ENCODE data around the gene PRKCZ. TPM values are rescaled to one million over a fixed set of nuclear protein-coding genes. Genes with fewer than 3 reads are reported as not detected.

PRKCZ gene
- total and polyA plus RNA-seq, 9 of the 15 experiments (the other 6 are each of a cell fraction or from before 2014, with no cell fraction given), result 0.07 to 3.1 (median 1.3) TPM

- TF ChIP-seq FIP1L1 (IDR thresholded peaks at IDR 0.05; ENCODE audit: low read depth, low read length, poor library complexity, severe bottlenecking) (no peak), SAP30 (IDR thresholded peaks at IDR 0.05; ENCODE audit: borderline replicate concordance, insufficient read depth, low read depth, low read length, poor library complexity, severe bottlenecking) (no peak), ETS2 (tag; IDR thresholded peaks at IDR 0.05; ENCODE audit: borderline replicate concordance, poor library complexity, severe bottlenecking) (no peak), CHAMP1 (IDR thresholded peaks at IDR 0.05) (no peak), ZNF282 (CRISPR knock-in tag; IDR thresholded peaks at IDR 0.05) (no peak), KDM5B (IDR thresholded peaks at IDR 0.05; ENCODE audit: insufficient replicate concordance, low read depth, low read length) (peak; percentile 89), ZNF586 (CRISPR knock-in tag; conservative IDR thresholded peaks at IDR 0.05) (no peak), CBFA2T2 (conservative IDR thresholded peaks at IDR 0.05) (0 out of 2 replicates have a peak, but pooled peaks have one; percentile 23), SNRNP70 (optimal IDR thresholded peaks at IDR 0.05; ENCODE audit: low read depth, low read length) (no peak), MEF2D (tag; conservative IDR thresholded peaks at IDR 0.05; ENCODE audit: low read depth) (no peak), ZNF511 (CRISPR knock-in tag; IDR thresholded peaks at IDR 0.05) (no peak; the same call in 1 of the 2 replicates), RUNX1 (IDR thresholded peaks at IDR 0.05; ENCODE audit: low read depth) (no peak), RREB1 (CRISPR knock-in tag; IDR thresholded peaks at IDR 0.05) (peak; percentile 80; the same call in 1 of the 2 replicates), ZBTB49 (CRISPR knock-in tag; IDR thresholded peaks at IDR 0.05; ENCODE audit: borderline replicate concordance) (no peak), RBM34 (IDR thresholded peaks at IDR 0.05; ENCODE audit: borderline replicate concordance, insufficient read depth, low read length) (no peak)
Measured at GRCh38 chr1:2199042-2199810, 149.0 kb downstream of the PRKCZ start (continued).
